Measurements from ENCODE around the gene RAB42.
"Not testable (repeated sequence)": the region's sequence is repeated elsewhere in the genome, so short reads cannot be mapped to it uniquely, and the experiment has no call there.

The RAB42 gene, protein sequence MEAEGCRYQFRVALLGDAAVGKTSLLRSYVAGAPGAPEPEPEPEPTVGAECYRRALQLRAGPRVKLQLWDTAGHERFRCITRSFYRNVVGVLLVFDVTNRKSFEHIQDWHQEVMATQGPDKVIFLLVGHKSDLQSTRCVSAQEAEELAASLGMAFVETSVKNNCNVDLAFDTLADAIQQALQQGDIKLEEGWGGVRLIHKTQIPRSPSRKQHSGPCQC

GRCh38 chr1:28591708-28592320 is at the start of gene RAB42:
TSS of gene RAB42 (plus strand) at chr1:28592265. CDS start at chr1:28592512, 247 bp downstream.
- DNase-seq, result no peak

GRCh38 chr1:28545246-28545628 is 46.8 kb upstream of the RAB42 start:
- no peak for DNase-seq

DNA sequence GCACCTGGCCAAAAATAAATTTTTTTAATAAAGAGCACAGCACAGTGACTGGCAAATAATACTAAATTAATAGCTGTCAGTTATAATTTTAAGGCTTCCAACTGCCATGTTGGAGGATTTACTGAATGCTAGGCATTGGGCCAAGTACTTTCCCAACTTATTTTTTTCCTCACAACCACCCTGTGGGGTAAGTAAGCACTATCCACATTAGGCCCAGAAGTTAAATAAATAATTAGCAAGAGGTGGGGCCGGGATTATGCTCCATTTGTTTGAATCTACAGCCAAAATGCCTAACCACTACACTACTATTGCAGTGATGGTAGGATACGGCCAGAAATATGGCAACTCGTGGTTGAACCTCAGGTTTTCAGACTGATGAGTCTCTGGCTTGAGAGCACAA is 43.7 kb upstream of the RAB42 start:
- DNase-seq, result no peak

DNA sequence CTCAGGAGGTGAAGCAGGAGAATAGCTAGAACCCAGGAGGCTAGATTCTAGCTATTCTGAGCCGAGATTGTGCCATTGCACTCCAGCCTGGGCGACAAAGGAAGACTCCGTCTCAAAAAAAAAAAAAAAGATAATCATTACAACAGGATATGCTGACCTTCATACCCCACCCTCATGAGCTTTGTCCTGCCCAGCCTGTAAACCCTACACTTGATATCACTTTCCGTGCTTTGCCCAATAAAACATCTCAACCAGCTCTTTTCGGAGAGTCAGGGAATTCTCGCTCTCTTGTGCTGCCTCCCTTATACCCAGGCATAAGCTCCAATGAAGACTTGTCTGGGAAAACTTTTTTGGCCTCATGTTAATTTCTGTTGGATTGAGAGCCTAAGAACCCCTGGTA is 40.7 kb upstream of the RAB42 start:
- no peak for DNase-seq

DNA sequence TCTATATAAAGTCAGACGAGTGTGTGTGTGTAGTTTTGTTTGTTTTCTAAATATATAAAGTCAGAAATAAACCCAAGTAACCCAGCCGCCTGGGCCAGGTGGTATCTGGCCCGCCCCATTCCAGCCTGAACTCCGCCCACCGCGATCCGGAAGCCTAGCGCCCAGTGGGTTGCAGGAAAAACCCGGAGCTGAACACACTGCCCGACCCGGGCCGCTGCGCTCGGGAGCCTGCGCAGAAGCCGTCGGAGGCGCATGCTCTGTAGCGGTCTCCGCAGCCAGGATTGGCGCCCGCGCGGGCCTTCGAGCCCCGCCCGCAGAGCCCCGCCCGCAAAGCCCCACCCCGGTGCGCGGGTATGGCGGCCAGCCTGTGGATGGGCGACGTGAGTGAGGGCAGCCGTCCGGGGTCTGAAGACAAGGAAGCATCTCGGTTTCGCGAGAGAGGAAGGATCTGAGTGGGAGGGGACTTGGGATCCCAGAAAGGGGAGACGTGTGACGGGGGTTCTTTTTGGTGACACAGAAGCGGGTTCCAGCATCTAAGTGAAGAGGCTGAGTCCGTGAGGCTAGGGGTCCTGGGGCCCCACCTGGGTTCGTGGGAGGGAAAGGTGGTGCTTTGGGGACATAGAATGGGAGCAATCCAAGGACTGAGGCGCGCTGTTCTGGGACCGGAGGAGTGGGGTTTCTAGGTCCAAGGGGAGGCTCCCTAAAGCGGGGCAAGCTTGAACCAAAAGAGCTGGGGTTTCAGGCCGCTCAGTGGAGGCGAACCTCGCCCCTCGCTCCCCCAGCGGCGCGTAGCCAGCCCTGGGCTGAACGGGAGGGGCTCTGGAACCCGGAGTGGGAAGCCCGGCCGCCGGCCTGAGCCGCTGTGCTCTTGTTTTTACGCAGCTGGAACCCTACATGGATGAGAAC is 39.1 kb upstream of the RAB42 start, which contains the start of gene TRNAU1AP:
Gene TRNAU1AP (plus strand): TSS at position 328 of the 906 bp plus-strand sequence. CDS start 26 bp downstream, at position 354.
- DNase-seq, result peak; percentile 83

GRCh38 chr1:28560886-28561285 is 31.2 kb upstream of the RAB42 start:
- no peak for DNase-seq

- DNase-seq, result no peak
Observed at GRCh38 chr1:28564310-28564709, 27.8 kb upstream of the RAB42 start.

DNA sequence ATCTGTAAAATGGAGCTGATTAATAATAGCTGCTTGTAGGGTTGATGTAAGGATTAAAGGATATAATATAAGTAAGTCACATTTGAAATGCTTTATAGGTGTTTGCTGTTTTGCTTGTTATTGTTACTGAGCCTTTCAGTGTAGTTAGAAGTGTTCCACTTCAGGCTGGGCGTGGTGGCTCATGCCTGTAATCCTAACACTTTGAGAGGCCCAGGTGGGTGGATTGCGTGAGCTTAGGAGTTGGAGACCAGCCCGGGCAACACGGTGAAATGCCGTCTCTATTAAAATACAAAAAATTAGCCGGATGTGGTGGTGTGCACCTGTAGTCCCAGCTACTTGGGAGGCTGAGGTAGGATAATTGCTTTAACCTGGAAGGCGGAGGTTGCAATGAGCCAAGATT is 27.0 kb upstream of the RAB42 start:
- no peak for DNase-seq

GRCh38 chr1:28565726-28566125 is 26.3 kb upstream of the RAB42 start:
- DNase-seq, result no peak

DNA sequence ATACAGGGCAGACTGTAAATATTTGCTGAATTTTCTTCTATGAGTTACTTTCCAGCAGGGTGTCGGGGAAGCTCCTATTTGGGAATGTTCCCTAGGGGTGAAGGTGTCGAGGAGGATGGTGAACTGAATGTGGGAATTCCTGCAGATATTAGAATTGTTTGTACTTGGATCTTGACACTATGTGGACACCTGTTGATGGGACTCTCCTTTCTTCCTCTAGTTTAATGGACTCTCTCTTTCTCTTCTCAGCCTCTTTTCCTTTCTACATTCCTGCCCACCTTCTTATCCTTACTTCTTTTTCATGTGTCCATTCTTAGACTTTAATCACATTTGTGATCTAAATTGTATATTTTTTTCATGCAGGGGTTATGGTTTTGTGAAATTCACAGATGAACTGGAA is 25.1 kb upstream of the RAB42 start:
- no peak for DNase-seq

- no peak for DNase-seq
Observed at GRCh38 chr1:28571911-28572310, 20.2 kb upstream of the RAB42 start.

GRCh38 chr1:28572891-28573290 is 19.2 kb upstream of the RAB42 start:
- not testable (repeated sequence) for DNase-seq

- no peak for DNase-seq
Observed at GRCh38 chr1:28573564-28573963, 18.5 kb upstream of the RAB42 start.

GRCh38 chr1:28577052-28577678 is 14.9 kb upstream of the RAB42 start:
- no peak for DNase-seq

- DNase-seq, result no peak
Observed at GRCh38 chr1:28577738-28578536, 14.1 kb upstream of the RAB42 start.

GRCh38 chr1:28578696-28579218 is 13.3 kb upstream of the RAB42 start:
- no peak for DNase-seq

DNA sequence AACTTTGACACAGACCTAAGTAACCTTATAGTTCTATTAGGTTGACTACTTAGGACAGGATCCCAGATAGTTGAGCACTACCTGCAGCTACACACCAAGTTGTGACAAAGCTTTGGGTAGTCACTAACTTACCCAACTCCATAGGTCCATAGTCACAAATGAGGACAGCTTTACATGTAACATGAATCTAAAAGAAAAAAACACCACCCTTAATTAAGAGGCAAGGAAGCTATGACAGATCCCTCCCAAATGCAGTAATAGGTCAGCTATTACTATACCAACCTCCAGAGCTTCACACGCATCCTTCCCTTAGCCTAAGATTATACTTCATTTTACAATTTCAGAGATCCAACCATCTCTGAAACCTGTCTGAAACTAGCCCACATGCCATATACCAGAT is 12.7 kb upstream of the RAB42 start:
- no peak for DNase-seq

GRCh38 chr1:28580722-28581530 is 11.1 kb upstream of the RAB42 start:
- DNase-seq, result no peak

GRCh38 chr1:28581531-28582247 is 10.4 kb upstream of the RAB42 start:
- peak; percentile 48 for DNase-seq

DNA sequence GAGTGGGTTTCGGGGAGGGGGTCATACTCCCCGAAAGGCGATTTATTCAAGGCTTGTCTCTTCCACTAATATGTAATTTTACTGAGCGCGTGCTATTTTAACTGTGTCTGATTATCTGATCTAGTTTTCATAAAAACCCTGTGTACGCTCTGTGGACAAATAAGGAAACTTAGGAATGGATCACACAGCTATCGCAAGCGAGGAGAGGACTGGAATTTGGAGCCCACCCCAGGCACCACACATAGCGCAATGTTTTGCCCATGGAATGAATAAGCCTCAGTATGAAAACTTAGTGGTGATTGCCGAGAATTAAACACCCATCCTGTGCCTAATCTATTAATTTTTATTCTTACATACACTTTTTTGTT is 9.8 kb upstream of the RAB42 start:
- DNase-seq, result no peak

Data from cortex of kidney (tissue), 1 donor.